Central memory CD8-positive, alpha-beta T cell (primary cell): ENCODE data around the gene PAFAH1B1.
A peak's percentile ranks its signal among the peaks of the same experiment; 100 is the strongest.

ENCODE experiments used
- ATAC-seq: fragments of 150-1000 bp; cut with Tn5 transposase; replicated peaks from 2 replicates; pipeline ENCODE4 v1.10.0; 2022; ENCODE audit warnings: mild to moderate bottlenecking, moderate FRiP score, moderate number of reproducible peaks; ENCODE audit not compliant: poor library complexity, severe bottlenecking; ENCODE audit errors: extremely low read depth
- DNase-seq, 2 donors: peaks; one replicate each; pipeline ENCODE4 v3.0.0; 2021; ENCODE audit warnings: low spot score in 2 of 2
- H3K27ac Mint-ChIP-seq: one replicate; pipeline ENCODE4 v1.8.0; 2022; ENCODE audit warnings: low read depth, mild to moderate bottlenecking, moderate library complexity, mixed read lengths
- H3K27me3 Mint-ChIP-seq: one replicate; pipeline ENCODE4 v1.8.0; 2022; ENCODE audit warnings: mixed read lengths
- H3K36me3 Mint-ChIP-seq: one replicate; pipeline ENCODE4 v1.8.0; 2022; ENCODE audit warnings: mild to moderate bottlenecking, moderate library complexity, mixed read lengths; ENCODE audit not compliant: insufficient read depth
- H3K4me1 Mint-ChIP-seq: one replicate; pipeline ENCODE4 v1.8.0; 2022; ENCODE audit warnings: mixed read lengths
- H3K4me3 Mint-ChIP-seq: one replicate; pipeline ENCODE4 v1.8.0; 2022; ENCODE audit warnings: mild to moderate bottlenecking, moderate library complexity, mixed read lengths
- H3K9me3 Mint-ChIP-seq: one replicate; pipeline ENCODE4 v1.8.0; 2022; ENCODE audit warnings: mixed read lengths

PAFAH1B1 gene

GRCh38 chr17:2705888-2706795 lies 112.7 kb downstream of the PAFAH1B1 start:
- Mint-ChIP-seq H3K27me3 (no peaks in the 10 kb centered on the region), H3K27ac (peak overlapping the region; percentile 13)
- ATAC-seq, result no peak

DNA sequence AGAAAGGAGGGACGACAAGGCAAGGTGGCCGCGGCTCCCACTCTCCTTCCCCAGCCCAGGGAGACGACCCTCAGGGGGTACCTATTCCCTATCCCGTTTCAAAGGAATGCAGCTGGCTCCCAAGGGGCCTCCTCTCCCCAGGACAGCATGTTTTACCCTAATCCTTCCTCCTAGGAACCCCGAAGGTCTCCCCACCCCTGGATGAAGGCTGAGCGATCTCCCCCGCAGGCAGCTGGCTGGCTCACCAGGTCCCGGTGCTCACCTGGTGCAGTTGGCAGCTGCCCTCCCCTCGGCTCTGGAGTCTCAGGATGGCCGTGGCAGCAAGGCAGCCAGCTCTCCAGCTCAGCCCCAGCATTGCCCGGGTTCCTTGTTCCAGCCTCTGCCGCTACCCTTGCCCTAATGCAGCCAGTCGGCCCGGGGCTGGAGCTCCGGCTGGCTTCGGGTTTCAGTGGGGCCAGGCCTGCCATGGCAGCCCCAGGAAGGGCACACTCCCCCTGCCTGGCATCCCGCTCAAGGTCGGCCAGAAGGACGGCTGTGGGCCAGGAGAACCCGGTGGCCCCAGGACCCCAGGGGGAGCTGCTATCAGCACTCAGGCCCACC lies 113.6 kb downstream of the PAFAH1B1 start:
- H3K9me3 Mint-ChIP-seq, result no peaks in the 10 kb centered on the region
- peaks cover 54% of the 10 kb centered on the region for H3K4me1 Mint-ChIP-seq
- no peak overlapping the region for H3K4me3 Mint-ChIP-seq
- ATAC-seq (no peak), DNase-seq (no peak)
- no peaks in the 10 kb centered on the region for H3K27me3 Mint-ChIP-seq
- peaks cover 10% of the 10 kb centered on the region for H3K36me3 Mint-ChIP-seq
- no peak overlapping the region for H3K27ac Mint-ChIP-seq

More at GRCh38 chr17:2705888-2706795, 112.7 kb downstream of the PAFAH1B1 start:
- Mint-ChIP-seq H3K4me3 (no peak overlapping the region), H3K4me1 (peaks cover 52% of the 10 kb centered on the region), H3K9me3 (no peaks in the 10 kb centered on the region), H3K36me3 (peaks cover 10% of the 10 kb centered on the region)
- DNase-seq, result no peak

DNA sequence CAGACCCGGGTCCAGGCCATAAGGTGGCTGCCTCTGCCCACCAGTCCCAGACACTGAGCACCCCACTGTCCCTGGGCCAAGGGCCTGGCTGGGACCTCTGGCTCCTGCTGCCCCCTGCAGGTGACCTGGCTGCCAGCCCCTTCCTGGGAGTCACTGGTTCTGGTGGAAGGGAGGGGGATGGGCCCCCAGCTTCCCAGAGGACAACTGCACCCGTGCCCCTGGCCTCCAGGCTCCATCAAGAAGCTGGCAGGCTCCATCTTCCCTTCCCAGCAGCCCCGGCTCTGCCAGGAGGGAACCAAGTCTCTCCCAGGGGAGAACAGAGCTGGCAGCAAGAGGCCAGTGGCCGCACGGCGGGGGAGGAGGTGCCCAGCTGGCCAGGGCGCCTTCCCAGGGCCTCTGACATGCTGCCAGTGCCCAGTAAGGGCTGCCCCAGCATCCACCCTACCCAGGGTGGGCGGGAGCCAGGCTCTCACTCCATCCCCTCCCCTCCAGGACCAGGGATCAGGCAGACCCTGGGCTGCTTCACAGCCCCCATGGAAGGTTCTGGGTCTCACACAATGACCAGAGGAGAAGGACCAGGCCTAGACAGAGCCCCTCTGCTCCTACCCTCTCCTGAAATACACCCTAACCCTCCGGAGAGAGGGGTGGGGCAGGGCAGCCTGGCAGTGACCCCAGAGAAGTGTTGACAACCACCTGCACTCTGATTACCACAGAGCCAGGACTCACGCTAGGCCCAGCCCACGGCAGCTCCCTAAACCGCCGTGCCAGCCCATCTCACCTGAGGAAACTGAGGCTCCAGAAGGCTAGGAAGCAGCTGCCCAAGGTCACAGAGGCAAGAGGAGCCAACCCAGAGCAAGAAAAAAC lies 114.5 kb downstream of the PAFAH1B1 start:
- peak overlapping the region; percentile 32 for H3K27ac Mint-ChIP-seq
- no peak for DNase-seq

DNA sequence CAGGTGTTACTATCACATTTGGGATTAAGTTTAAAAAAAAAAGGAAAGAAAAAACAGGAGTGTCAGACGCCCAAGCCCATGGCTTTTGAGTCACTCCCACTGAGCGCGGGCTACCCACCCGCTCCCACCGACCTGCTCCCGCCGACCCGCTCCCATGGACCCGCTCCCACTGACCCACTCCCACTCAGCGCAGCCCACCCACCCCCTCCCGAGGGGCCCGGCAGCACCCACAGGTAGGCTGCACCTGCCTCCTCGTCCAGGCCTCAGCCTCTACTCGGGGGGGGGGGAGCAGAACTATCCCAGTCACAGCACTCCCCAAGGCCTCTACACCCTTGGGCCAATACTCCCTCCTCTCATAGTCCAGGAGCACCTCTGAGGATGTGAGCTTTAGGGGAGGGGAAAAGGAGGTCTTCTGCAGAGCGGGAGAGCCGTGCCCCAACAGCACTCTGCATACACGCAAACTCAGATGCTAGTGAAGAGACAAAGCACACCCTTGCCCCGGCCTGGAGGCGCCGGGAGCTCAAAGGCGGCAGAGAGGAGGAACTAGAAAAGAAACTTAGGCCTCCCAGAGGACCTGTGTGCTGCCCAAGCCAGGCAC lies 115.2 kb downstream of the PAFAH1B1 start:
- ATAC-seq, result no peak
- Mint-ChIP-seq H3K4me3 (peak overlapping the region; percentile 89), H3K4me1 (peaks cover 60% of the 10 kb centered on the region)

More for the DNA sequence above, 114.5 kb downstream of the PAFAH1B1 start:
- H3K27me3 Mint-ChIP-seq, result no peaks in the 10 kb centered on the region
- H3K4me1 Mint-ChIP-seq, result peaks cover 60% of the 10 kb centered on the region
- no peaks in the 10 kb centered on the region for H3K9me3 Mint-ChIP-seq
- peaks cover 8% of the 10 kb centered on the region for H3K36me3 Mint-ChIP-seq
- H3K4me3 Mint-ChIP-seq, result no peak overlapping the region
- no peak for ATAC-seq

DNA sequence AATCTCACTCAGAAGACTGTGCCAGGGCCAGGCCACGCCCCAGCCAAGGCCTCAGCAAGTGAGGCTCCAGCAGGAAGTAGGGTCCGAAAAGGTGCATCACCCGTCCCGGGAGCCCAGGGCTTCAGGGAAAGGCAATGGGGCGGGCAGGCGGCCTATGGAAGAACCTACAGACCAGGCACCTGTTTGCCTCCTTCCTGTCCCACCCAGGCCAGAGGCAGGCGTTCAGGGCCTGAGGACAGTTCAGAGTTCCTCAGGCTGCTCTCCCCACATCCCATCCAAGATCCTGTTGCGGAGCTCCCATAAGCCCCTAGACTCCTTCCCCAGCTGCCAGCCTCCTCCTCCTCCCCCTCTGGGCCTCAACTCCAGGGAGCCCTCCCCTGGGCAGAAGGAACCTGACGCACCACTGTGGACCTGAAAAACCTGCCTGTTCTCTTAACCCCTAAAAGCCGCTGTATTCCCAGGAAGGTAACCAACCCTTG lies 115.8 kb downstream of the PAFAH1B1 start:
- no peaks in the 10 kb centered on the region for H3K9me3 Mint-ChIP-seq
- no peak for DNase-seq
- H3K4me1 Mint-ChIP-seq, result peaks cover 60% of the 10 kb centered on the region
- H3K4me3 Mint-ChIP-seq, result peak overlapping the region; percentile 89
- H3K36me3 Mint-ChIP-seq, result peaks cover 5% of the 10 kb centered on the region
- no peak overlapping the region for H3K27ac Mint-ChIP-seq
- no peaks in the 10 kb centered on the region for H3K27me3 Mint-ChIP-seq
- ATAC-seq, result no peak

More for the DNA sequence above, 115.2 kb downstream of the PAFAH1B1 start:
- H3K27ac Mint-ChIP-seq, result peak overlapping the region; percentile 32
- no peaks in the 10 kb centered on the region for H3K27me3 Mint-ChIP-seq
- H3K9me3 Mint-ChIP-seq, result no peaks in the 10 kb centered on the region
- no peak for DNase-seq
- H3K36me3 Mint-ChIP-seq, result peaks cover 5% of the 10 kb centered on the region

DNA sequence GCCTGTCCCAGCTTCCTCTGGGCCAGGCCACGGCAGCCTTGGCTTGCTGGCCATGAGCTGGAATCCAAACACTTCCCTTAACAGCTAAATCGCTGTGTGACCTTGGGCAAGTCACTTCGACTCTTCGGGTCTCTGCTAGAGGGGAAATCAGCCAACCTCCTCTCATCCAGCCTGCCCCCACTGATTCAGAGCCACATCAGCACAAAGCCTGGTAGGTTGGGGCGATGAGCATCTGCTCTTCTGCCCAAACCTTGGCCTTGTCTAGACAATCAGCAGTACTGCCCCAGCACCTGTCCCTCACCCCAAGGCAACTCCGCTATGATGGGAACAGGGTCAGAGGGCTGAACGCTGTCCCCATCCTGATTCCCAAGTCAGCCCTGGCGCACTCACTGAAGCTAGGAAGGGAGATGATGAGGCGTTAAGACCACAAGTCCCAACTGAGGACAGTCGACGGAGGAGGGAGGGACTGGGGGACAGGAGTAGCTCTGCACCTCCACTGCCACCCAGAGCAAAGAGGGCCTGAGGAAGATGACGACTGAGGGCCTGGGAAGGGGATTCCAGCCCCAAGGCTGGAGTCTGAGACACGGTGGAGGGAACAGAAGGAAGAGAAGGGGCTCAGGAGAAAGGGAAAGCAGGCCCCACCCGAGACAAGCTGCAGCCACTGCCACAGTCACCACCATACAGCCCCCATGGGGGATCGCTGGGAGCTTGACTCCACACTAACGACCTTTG lies 116.8 kb downstream of the PAFAH1B1 start:
- peaks cover 53% of the 10 kb centered on the region for H3K4me1 Mint-ChIP-seq
- peaks cover 5% of the 10 kb centered on the region for H3K36me3 Mint-ChIP-seq
- no peak for DNase-seq
- peak overlapping the region; percentile 71 for H3K27ac Mint-ChIP-seq
- ATAC-seq, result no peak
- H3K4me3 Mint-ChIP-seq, result peak overlapping the region; percentile 89
- H3K27me3 Mint-ChIP-seq, result no peaks in the 10 kb centered on the region
- no peaks in the 10 kb centered on the region for H3K9me3 Mint-ChIP-seq

DNA sequence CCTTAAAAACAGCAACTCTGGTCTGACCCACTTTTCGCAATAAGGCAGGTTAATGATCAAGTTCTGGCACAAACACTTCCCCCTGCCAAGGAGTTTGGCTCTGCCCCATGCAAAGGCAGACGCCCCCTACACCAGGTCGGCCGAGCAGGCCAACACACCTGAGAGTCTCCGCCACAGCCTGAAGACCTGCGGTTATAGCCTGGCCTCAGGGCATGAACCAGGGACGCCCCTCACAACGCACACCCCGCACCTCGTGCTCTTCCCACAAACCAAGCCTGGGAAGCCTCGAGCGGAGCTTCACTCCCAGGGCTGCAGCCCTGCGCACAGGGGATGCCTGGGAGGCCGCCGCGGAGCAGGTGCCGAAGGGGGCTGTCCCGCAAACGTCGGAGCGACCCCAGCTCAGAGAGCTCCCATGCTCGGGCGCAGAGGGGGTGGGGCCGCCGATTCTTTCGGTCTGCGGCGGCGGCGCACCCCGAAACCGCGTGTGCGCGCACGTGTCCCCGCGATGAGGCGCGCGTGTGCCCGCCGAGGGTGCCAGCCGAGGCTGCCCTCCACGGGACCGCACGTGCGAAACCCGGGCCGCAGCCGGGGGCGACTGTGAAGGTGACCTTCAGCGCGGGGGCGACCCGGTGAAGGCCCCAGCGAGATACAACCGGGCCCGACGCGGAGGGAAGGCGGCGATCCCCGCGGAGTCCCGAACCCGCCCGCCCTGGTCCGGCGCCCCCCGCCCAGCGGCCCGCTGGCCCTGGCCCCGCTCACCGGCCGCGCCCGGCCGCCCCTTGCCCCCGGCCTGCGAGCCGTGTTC lies 117.6 kb downstream of the PAFAH1B1 start:
- H3K4me3 Mint-ChIP-seq, result peak overlapping the region; percentile 89
- DNase-seq, result no peak
- peak overlapping the region; percentile 71 for H3K27ac Mint-ChIP-seq

GRCh38 chr17:2711608-2712299 lies 118.3 kb downstream of the PAFAH1B1 start, which contains the start of gene CLUH:
Gene CLUH (minus strand): TSS chr17:2711764. CDS start chr17:2711661, 103 bp downstream.
- peaks cover 5% of the 10 kb centered on the region for H3K36me3 Mint-ChIP-seq
- peaks cover 41% of the 10 kb centered on the region for H3K4me1 Mint-ChIP-seq
- H3K27ac Mint-ChIP-seq, result peak within 1 kb of the TSS; percentile 71
- H3K9me3 Mint-ChIP-seq, result no peaks in the 10 kb centered on the region
- peak within 1 kb of the TSS; percentile 89 for H3K4me3 Mint-ChIP-seq
- ATAC-seq (peak; percentile 90), DNase-seq (peak; percentile 90 to 92)
- H3K27me3 Mint-ChIP-seq, result no peaks in the 10 kb centered on the region

More for the DNA sequence above, 117.6 kb downstream of the PAFAH1B1 start:
- no peaks in the 10 kb centered on the region for H3K27me3 Mint-ChIP-seq
- no peaks in the 10 kb centered on the region for H3K9me3 Mint-ChIP-seq
- peak; percentile 57 for ATAC-seq
- H3K36me3 Mint-ChIP-seq, result peaks cover 5% of the 10 kb centered on the region
- peaks cover 47% of the 10 kb centered on the region for H3K4me1 Mint-ChIP-seq

DNA sequence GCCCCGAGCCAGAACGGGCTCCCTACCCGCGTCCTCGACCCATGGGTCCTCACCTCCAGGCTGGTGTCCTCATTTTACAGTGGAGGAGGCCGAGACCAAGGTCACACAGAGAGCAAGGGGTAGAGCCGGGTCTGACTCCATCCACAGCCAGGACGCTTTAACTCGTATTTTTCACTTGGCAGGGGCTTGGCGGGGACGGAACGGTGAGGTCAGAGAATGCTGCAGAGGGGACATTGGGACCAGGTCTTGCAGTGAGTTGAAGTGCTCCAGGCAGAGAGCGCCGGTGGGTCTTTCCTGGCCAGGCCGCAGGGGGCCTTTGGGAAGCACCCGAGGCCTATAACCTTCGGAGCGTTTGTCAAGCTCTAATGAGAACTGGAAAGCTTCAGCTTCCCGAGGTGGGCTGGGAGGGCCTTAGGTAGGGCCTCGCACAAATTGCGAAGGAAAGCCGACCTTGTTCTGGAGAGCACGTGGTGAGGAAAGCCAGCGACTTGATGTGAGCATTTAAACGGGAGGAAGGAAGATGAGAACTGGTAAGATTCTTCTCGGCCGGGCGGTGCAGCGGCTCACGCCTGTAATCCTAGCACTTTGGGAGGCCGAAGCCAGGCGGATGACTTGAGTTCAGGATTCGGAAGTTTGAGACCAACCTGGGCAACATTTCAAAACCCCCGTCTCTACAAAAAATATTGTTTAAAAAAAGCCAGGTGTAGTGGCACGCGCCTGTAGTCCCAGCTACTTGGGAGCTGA lies 119.0 kb downstream of the PAFAH1B1 start:
- H3K4me3 Mint-ChIP-seq, result peak overlapping the region; percentile 76
- H3K27ac Mint-ChIP-seq, result peak overlapping the region; percentile 68
- H3K27me3 Mint-ChIP-seq, result no peaks in the 10 kb centered on the region
- ATAC-seq (no peak), DNase-seq (no peak)
- peaks cover 5% of the 10 kb centered on the region for H3K36me3 Mint-ChIP-seq
- no peaks in the 10 kb centered on the region for H3K9me3 Mint-ChIP-seq
- H3K4me1 Mint-ChIP-seq, result peaks cover 37% of the 10 kb centered on the region

DNA sequence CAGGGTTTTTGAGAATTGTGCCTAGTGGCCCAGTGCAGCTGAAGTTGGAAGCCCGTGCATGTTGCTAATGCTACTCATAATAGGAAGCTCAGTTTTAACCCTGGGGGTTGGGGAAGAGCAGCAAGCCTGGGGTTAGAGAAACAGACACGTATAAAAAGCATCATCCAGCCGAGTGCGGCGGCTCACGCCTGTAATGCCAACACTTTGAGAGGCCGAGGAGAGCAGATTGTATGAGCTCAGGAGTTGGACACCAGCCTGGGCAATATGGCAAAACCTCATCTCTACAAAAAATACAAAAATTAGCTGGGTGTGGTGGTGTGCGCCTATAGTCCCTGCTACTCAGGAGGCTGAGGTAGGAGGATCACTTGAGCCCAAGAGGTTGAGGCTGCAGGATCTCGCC lies 120.4 kb downstream of the PAFAH1B1 start:
- Mint-ChIP-seq H3K36me3 (peaks cover 5% of the 10 kb centered on the region), H3K4me1 (peaks cover 28% of the 10 kb centered on the region), H3K27me3 (no peaks in the 10 kb centered on the region), H3K9me3 (no peaks in the 10 kb centered on the region), H3K27ac (no peak overlapping the region), H3K4me3 (no peak overlapping the region)
- no peak for DNase-seq
- no peak for ATAC-seq
